GM19035 (cell line): Measurements from ENCODE around the gene PLAGL2.
"Not testable (repeated sequence)": the region's sequence is repeated elsewhere in the genome, so short reads cannot be mapped to it uniquely, and the experiment has no call there.

Experiments
- ATAC-seq: cut with Tn5 transposase; IDR thresholded peaks from one replicate; pipeline ENCODE4 v1.9.1; 2021; ENCODE audit not compliant: unreplicated experiment

PLAGL2 gene

DNA sequence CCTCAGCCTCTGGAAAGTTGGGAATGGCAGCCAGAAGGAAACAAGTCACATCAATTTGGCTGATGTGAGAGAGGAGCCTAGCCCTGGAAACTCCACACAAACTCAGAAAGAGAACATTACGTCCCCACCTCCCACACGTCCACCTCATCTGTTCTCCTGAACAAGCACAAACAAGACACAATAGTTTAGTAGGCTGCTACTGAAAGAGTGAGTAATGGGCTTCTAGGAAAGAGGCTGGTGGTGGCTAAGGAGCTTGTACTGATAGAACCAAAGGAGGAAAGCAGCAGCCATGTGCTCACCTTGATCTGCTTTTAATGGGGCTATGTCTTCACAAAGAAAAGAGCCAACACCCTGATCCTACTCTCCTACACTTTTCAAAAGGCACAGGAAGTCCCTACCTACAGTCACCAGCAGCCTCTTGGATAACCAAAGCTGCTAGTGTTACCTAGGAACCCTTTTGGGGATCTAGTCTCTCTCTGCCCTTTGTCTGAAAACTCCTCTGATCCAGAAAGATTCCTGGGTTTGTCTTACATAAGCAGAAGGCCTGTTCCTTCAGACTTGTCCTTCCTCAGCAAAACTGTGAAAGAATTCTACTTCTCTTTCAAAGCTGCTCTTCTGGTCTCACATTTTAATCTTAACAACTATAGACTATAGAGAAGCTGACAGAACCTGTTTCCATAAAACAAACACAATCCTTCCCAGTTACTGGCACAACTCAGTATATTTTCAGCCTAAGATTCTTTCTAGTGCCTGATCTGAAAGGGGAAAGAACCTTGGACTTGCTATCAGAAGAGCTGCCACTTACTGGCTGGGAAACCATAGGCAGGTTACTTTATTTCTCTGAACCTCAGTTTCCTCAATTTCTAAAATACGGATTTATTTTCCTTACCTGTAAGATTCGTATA, 3.1 kb downstream of the PLAGL2 start:
- ATAC-seq, result no peak

DNA sequence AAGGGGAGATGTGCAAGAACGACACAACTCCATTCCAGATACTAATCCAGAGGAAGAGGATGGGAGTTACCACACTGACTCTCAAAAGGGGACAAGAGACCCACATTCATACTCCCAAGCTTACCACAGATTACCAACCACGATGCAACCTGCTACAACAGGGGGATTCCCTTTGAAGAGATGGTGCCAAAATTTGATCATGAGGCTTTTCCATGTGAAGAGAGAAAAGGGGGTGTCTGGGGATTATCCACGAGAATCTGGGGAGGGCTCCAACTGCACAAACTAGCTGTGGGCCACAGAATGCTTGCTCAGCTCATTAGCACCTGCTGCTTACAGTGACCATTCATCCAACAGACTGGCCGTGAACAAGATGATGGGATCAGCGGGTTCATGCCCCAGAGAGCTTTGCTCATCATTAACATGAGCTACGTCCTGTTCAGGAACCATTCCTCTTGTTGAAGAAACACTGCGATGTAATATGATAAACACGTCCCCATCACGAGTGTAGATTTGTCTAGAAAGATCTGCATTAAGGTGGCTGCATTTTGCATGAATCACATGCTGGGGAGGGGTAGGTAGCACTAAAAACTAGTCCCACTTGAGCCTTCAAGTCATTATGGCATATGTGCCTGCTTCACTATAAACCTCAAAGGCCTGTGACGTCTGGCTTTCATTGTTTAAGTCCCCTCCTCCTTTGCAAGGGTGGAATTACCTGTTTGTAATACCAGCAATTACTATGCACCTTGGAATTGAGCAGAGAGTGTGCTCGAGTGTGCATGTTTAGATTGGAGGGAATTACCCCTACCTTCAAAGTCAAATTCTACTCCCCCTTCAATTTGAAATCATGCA, 4.0 kb downstream of the PLAGL2 start:
- ATAC-seq, result no peak

DNA sequence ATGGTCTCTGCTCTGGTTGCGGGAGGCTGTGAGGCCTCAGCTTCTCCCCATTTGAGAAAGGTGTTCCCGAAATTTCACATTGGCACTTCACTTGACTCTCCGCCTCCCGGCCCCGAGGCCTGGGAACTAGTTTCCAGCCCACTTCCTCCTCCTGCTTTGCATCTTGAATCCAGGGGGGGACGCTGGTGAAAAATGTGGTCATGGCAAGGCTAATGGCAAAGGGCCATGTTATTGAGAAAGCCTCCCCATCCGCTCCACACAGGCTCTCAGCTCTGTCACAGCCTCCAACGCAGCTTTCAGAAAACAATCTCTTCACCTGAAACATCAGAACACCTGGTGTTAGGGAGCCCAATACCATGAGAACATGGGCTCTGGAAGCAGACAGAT, 5.6 kb downstream of the PLAGL2 start:
- no peak for ATAC-seq

DNA sequence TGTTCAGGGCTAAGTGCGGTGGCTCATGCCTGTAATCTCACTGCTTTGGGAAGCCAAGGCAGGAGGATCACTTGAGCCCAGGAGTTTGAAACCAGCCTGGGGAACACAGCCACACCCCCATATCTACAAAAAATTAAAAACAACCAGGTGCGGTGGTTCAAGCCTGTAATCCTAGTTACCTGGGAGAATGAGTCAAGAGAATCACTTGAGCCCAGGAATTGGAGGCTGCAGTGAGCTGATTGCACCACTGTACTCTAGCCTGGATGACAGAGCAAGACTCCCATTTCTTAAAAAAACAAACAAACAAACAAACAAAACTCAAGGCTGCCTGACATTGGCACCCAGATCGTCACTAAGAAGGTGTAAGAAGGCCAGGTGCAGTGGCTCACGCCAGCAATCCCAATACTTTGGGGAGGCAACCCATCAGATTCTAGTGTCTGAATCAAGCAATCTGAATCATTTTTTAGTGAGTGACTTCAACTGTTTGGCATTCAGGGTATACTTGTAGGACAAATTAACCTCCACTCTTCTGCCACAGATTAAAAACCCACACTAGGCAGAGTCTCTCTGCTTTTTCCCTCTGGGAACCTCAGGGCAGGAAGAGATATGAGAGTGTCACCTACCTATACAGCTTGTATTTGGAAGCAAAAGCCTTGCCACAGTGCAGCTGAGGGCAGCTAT, 6.1 kb downstream of the PLAGL2 start:
- ATAC-seq, result no peak

DNA sequence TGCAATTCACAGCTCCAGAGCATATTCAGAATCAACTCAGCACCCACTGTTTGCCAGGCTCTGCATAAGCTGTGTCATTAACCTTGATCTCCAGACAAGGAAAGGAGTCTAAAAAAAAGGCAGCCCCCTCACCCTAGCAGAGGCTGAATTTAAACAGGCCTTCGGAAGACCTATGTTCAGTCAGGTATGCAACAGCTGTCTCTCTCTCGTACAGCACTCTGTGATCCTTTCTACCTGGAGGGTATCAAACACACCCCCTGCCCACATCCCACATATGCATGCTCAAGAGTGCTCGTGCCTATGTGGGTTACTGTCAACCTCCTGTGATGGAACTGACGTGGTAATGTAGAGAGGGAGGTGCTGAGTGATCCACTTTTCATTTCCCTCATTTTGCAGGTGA, 8.5 kb downstream of the PLAGL2 start:
- no peak for ATAC-seq

DNA sequence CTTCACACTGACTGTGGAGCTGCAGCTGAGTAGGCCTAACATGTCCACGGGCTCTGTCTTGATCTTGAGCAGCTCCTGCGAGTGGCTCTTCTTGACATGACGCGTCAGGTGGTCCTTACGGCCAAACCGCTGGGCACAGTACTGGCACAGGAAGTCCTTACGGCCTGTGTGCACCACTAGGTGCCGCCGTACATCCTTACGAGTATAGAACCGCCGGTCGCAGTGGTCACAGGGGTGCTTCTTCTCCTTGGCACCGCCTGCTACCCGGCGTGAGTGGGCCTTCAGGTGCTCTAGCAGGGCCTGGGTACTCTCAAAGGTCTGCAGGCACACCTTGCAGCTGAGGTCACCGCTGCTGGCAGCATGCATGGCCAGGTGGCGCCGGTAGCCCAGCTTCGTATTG, 10.4 kb downstream of the PLAGL2 start:
- not testable (repeated sequence) for ATAC-seq

DNA sequence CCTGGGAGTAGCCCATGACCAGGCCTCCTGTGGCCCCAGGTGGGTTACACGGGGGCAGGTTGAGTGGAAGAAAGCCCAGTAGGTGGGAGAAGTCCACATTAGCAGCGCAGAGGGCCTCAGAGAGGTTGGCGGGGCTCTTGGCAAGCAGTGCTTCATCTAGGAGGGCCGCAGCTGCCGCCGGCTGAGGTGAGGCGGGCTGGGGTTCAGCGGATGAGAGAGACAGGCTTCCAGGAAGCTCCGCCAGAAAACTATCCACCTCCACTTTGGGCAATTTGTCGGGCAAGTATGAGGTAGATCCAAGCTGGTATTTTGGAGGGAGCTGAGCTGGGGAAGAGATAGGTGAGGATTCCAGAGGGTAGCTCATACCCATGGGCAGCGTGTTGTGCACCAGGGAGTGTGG, 10.9 kb downstream of the PLAGL2 start:
- not testable (repeated sequence) for ATAC-seq

DNA sequence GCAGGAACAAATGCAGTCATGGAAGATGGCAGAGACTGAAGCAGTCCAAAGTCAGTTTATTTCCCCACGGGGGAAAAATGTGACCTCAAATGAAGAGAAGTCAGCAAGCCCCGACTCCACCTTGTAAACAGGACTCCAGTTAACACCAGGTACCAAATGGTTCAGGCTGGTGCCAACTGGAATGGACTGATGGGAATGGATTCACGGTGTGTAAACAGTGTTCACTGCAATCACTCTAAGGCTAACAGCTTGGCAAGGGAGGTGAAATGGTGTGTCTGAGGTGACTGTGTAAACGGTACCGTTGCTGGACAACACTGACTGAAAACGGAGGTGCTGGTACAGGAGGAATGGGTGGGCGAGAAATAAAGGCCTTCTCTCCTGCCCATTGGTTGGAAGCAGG, 12.0 kb downstream of the PLAGL2 start:
- ATAC-seq, result no peak

DNA sequence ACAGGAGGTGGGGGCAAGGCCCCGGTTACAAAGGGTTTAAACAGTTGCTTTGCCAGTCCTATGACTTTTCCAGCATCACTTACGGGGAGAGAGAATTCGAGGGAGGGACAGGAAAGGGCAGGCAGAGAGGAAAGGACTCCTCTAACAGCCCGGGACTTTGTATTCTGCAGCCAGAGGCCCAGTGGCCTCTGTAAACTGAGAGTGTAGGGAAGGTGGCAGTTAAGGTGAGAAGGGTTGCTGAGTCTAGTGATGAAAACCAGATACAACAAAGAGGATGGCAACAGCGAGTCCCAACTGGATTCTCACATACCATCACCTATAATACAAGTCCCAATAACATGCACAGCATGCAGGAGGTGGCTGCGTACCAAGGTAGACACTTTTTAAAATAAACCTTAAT, 13.5 kb downstream of the PLAGL2 start:
- no peak for ATAC-seq

DNA sequence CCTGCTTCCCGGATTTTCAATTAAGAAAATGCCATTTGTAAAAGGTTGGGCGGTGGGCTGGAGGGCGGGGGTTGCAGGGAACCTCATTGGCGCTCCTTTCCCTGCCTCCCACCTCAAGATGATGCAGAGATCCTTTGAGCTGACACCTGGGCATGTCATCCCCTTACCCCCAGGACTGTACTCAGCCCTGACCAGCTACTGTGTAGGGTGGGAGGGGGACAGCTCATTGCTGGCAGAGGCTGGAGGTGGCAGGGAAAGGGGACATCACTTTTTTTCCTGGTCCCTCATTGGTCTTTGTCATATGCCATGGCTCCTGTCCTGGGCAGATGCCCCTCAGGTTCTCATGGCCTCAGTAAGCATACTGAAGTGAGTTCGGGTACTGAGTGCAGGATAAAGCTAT, 14.2 kb downstream of the PLAGL2 start:
- ATAC-seq, result not testable (repeated sequence)

DNA sequence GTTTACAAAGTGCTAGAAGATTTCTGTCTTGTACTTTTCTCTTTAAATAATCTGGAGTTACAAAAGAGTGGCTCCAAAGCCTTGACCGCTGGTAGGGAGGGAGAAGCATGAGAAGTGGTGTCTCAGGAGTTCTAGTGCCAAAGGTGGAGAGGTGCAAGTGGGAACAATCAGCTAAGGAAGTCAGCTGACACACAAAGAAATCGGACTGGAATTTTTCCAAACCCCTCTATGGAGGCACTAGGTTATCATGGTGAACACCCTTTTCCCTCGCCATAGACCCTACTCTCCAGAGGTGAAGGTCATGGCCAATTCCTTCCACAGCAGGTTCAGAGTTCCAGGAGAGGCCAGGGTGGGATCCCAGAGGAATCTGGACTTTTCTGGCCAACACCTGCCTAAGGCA, 14.8 kb downstream of the PLAGL2 start:
- ATAC-seq, result no peak

DNA sequence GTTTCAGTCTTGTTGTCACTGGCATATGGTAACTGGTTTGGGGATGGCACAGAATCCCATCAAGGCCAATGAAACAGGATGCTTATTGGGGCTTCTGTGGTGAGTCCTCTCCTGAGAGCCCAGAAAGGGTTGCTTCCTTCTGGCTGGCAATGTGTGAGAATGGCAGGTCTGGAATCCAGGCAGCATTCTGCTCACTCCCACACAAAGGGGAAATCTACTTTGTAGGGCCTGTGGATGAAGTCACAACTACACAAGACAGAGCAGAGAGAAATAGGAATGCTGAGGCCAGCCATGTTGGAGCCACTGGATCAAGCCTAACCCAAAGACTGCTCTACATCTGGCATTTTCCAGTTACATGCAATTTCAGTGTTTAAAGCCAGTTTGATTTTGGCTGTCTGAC, 15.7 kb downstream of the PLAGL2 start:
- no peak for ATAC-seq

DNA sequence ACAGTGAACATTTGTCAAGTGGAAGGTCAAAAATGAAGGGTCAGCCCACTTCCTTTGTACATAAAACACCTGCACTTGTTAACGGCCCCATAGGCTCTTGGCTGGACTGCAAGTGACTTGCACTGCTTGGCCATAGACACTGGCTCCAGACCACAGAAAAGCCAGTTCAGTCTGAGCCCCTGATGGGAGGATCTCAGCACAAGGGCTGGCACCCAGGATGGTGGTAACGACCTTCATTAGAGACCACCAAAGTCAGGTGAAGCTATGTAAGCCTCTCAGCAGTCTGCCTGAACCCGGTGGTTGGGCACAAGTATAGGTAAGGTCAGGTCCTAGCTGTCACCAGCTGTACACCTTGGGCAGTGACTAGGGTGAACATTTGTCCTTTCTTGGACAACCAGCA, 16.1 kb downstream of the PLAGL2 start:
- ATAC-seq, result no peak

DNA sequence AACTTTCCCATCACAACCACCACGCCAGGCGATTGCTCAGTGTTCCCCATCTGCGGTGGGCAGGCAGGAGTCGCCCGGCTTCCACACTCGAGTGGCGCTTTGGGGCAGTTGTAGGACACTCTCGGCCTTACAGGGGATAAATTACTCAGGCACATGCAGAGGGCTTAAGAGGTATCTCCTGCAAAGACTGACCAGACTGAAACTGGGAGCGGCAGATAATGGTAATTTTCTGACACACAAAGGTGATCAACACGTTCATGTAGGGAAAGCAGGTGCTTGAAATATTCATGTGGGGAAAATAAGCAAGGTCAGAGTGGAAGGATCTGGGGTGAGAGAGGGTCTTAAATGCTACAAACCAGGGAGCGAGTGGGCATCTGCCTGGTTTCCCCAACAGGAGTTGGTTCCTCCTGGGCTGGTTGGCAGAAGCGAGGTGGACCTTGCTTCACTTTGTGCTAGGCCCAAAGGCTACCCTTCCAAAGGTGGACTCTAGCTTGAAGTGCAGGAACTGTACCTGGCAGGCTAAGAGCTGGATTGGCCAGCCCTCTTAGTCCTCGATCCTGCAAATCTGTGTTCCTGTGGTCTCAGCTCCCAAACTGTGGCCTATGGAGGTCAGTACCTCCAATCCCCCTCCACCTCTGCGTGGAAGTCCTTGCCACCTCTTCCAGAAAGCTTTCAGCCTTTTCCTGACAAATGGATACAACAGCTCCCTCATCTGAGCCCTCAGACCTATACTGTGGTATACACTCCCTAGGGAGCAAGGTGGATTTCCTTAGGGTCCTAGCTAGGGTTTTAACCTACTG, 16.7 kb downstream of the PLAGL2 start:
- ATAC-seq, result no peak

DNA sequence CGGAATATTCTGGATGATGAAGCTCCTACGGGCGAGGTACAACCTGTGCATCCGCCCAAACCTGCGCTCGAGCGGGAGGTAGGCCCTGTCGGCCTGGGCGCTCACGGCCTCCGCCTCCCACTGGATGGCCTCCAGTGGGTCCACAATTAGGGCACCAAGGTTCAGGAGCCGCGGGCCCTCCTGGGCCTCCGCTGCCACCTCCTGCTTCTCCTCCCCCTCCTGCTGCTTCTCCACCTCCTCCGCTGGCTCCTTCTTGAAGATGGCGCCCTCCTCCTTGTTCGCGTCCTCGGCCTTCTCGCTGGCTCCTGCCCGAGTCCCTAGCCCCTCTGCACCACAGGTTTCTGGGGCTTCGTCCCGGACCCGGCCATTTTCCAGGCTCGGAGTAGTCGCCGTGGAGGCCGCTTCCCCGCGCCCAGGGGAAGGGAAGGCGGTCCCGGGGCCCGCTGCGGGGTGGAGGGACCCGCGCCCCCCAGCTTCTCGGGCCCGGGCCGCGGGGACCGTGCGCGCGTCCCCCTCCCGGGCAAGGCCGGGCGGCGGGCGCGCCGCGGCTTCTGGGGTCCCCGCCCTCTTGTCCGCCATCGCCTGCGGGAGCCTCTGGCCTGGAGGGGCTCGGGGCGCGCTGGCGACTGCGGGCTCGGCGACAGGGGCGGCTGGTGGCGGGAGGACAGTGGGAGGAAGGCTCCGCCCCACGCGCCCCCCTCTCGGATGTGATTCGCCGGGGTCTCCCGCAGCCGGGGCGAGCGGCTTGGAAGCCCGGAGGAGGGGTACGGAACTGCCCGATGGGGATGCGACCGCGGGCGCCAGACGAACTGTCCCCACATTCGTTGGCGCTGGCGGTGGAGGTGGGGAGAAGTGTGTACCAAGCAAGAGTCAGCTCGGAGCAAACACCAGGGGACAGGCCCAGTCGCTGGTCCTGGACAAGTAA, 17.6 kb downstream of the PLAGL2 start:
- ATAC-seq, result no peak

DNA sequence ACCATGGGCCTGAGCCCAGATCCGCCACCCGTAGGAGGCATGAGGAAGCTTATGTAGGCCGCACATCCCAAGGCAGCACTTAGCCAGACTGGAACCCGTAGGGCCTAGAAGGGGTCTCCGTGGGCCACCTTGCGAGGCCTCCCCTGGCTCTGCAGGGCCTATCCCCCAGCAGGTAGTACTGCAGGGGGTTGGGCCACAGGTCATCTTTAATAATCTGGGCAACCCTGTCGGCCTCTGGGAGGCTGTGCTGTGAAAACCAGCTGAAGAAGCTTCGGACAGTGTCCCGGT, 18.5 kb downstream of the PLAGL2 start:
- no peak for ATAC-seq

DNA sequence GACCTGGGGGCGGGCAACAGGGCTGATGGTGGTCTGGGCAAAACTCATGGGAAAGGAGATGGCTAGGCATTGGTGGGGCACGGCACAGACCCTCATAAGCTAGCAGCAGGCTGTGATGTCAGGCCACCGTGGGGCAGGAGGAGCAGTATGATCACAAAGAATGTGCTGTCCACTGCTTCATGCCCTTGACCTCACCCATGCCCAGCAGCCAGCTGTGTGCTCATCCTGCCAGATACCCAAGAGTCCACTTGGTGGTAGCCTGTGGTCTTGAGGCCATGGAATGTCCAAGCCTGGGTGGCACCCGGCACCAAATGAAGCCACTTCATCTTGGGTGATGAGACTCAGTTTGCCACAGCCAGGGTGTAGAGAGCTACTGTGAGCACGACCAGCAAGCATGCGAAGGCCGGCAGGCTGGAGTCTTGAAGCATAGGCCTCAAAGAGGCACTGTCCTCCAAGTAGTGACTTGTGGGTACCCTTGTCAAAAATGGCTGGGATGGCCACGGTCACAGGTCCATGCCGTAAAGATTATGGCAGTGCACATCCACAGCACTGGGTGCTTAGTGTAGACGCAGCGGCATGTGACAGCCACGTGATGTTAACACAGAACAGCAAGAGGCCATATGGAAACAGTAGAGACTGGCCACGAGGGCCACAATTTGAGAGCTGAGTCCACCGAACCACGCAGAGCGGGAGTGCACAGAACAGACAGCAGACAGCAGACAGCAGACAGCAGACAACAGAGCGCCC, 19.0 kb downstream of the PLAGL2 start:
- ATAC-seq, result no peak

DNA sequence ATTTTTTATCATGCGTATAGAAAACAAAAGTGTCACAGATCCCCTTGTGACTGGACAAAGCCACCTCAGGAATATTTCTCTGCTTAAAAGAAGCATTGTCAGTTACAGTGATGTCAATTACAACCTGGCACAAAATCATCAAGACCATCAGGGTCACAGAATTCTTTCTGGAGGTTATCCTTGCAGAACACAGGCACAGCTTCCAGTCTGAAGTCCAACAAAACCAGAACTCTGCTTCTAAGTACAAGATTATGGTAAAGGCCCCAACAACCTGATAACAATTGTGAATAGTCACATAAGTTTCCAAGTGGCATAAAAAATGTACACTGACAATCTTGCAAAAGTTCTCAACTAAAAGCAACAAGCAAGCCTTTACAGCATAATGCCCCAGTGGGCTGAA, 21.0 kb downstream of the PLAGL2 start:
- no peak for ATAC-seq

DNA sequence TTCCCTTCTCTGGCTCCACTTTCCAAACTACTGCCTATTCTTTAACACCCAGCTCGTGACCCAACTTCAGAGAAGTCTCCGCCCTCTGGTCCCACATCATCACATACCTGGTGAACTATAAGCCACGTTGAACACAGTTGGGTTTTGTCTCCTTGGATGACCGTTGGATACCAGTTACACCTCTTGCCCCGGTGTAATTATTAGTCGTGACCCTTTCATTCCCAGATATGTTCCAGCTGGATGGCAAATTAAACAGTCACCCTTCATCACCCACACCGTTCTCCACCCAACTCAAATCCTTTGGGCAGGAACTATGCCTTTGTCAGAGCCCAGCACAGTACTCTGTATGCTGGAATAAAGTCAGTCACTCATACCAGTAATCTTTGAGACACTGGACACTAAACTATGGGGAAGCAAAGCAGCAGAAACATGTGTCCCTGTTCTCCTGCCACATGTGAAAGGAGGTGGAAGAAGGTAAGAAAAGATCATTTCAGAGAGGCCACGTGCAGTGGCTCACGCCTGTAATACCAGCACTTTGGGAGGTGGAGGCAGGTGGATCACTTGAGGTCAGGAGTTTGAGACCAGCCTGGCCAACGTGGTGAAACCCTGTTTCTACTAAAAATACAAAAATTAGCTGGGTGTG, 22.5 kb downstream of the PLAGL2 start:
- no peak for ATAC-seq
